PC-9 (cell line): ENCODE data around the gene FREM3.

ENCODE experiments used
- EZH2 ChIP-seq: fragments of 200-600 bp; sonication (generic); IDR thresholded peaks from 2 replicates; pipeline ENCODE4 v1.8.0; 2017; ENCODE audit warnings: antibody characterized with exemption, low read depth
- TF ChIP-seq, protein P1 (sequence below): fragments of 200-600 bp; sonication (generic); conservative IDR thresholded peaks from 2 replicates; pipeline ENCODE4 v1.6.1; 2017; ENCODE audit warnings: mixed run types, antibody characterized with exemption, mild to moderate bottlenecking, moderate library complexity

DNA sequence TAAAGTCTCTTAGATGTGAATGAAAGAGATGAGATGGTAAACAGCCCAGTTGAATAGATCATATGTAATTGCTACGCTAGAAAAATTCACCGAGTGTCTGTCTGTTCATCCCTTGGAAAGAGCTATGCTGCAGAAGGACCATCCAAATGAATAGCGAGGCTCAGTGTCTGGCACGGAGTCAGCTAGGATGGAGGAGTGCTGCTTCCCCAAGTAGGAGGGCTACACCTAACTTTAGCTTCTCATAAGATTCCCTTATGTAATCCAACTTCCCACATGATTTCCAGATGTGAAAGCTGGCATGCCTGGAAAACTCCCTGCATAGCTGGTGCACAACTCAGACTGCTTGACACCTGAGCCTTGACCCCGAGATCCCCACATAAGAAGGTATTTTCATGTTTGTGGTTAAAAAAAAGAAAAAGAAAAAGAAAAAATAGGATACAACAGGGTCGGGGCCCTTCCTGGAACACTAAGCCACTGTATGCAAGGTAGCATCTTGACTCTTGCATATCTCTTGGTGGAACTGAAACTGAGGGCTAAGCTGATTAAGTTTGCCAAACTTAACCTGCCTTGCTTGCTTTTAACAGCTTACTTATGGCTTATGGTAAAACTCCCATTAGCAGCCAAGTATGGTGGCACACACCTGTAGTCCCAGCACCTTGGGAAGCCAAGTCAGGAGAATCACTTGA, 82.3 kb downstream of the FREM3 start:
- TF ChIP-seq, protein P1, sequence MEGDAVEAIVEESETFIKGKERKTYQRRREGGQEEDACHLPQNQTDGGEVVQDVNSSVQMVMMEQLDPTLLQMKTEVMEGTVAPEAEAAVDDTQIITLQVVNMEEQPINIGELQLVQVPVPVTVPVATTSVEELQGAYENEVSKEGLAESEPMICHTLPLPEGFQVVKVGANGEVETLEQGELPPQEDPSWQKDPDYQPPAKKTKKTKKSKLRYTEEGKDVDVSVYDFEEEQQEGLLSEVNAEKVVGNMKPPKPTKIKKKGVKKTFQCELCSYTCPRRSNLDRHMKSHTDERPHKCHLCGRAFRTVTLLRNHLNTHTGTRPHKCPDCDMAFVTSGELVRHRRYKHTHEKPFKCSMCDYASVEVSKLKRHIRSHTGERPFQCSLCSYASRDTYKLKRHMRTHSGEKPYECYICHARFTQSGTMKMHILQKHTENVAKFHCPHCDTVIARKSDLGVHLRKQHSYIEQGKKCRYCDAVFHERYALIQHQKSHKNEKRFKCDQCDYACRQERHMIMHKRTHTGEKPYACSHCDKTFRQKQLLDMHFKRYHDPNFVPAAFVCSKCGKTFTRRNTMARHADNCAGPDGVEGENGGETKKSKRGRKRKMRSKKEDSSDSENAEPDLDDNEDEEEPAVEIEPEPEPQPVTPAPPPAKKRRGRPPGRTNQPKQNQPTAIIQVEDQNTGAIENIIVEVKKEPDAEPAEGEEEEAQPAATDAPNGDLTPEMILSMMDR = no peak
- no peak for TF ChIP-seq EZH2
